GM19035 (cell line): ENCODE results near the gene MOB3B.

Experiments
- ATAC-seq: cut with Tn5 transposase; IDR thresholded peaks from one replicate; pipeline ENCODE4 v1.9.1; 2021; ENCODE audit not compliant: unreplicated experiment

Gene MOB3B

DNA sequence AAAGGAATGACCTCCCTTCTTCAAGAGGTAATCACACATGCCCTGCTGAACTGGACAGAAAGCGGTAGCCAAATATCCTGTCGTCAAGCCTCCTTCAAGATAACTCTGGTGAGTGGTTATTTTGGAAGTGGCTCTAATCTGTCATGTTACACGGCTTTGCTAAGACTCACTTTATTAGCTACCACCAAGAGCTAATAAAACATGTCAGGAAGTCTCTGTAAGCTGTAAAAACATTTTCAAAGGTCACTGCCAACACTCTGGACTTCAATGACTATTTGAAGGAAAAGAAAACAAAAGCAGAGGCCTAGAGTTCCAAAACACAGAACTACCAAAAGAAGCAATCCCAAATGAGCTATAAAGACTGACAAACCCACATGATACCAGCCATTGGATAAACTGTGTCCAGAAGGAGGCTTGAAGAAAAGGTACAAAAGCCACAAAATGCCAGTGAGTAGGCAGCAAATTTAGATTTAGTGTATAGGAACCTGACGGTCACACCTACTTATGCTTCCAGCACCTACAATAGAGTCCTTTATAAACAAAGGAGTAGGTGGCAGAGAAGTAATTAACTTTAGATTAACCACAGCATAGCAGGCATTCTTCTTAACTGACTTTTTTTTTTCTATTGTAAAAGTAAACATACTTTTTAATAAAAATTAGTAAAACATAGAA lies 135.3 kb downstream of the MOB3B start:
- no peak for ATAC-seq

DNA sequence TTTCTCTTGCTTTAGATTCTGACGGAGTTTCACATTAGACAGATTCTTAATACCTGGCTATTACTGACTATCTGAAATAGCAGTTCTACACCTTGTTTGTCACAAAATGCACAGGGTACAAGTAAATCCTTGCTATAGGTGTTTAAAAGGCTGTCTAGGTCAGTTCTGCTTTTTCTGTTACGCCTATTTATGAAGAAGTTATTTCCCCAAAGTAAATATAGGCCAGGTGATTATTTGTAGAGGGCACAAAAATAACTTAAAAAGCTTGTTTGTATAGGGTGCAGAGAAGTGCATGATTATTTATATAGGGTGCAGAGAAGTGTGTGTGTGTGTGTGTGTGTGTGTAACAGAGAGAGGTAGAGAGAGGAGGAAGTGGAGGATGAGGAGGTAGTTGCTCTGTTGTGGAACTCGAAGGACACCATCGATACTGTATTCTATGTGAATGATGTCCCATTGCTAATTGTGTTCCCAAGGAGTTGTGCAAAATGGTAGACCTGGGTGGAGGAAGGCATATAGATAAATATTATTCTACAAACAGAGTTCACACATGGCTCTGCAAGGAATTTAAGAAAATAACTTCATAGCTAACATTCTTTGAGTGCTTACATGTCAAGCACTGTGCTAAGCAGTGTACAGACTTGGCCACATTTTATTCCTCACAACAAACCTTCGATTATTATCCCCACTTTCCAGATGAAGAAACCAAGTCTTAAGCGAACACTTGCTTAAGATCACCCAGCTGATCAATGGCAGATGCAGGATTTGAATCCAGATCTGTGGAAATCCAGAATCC lies 136.4 kb downstream of the MOB3B start:
- ATAC-seq = no peak

DNA sequence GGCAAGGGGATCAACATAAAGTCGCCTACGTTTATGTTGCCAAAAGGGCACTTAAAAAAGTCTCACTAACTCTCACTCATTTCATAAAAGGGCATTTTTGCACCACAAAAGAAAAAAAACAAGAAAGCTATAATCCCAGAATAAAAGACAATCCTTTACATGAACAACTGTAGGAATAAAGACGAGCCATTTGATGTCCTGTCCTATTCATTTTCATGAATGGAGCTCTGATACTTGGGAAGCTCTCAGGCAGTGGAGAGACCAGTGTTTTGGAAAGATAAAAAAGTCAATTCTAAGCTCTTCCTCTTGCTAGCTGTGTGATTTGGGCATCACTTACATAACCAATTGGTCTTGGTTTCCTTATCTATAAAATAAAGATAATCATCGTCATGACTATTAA lies 137.2 kb downstream of the MOB3B start:
- ATAC-seq = no peak

DNA sequence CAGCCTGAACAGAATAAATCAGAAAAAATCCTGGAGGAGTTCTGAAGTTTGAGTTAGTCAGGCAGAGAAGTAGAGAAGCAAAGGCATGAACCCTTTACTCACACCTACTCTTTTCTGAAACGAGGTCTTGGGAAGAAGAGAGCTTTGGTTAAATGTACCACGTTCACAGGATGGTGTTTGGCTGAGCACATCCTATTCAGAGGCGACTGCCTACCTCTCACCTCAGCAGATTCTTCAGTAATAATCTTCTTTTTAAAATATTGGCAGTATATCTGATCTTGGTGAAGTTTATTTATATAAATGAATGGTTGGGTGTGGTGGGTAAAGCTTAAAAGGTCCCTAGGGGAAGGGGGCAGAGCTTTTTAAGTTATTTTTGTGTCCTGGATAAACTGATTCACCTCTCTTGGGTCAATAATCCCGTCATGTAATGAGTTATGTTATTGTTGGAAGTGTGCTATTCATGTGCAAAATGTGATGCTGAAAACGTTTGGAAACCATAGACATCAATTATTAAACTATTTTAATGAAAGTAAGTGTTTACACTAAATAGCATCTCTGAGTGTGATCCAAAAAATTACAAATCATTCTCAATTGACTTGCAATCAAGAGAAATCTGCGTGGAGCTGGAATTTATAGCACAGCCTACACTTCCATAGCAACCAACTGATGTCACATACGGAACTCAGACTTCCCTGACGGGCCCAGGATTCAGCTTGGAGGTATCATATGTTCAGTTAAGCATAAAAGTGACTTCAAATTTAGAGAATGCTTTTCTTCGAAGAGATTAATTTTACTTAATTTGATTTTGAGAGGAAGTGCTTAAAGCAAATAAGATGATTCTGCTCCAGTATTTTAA lies 138.3 kb downstream of the MOB3B start:
- ATAC-seq = no peak

DNA sequence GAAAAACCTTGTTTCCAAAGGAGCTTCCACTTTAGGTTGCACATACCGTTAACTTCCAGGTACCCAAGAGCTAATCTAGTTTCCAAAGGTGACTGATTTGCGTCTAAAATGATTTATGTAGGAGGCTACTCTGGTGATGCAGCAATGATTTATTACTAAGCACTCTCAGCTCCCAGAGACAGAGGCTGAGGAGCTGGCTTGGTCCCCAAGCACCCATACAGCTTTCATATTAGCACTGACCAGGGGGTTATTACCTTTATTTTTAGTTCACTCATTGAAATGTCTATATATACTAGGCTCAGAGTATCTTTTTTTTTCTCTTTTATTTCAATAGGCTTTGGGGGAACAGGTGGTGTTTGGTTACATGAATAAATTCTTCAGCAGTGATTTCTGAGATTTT lies 141.5 kb downstream of the MOB3B start:
- ATAC-seq = no peak

DNA sequence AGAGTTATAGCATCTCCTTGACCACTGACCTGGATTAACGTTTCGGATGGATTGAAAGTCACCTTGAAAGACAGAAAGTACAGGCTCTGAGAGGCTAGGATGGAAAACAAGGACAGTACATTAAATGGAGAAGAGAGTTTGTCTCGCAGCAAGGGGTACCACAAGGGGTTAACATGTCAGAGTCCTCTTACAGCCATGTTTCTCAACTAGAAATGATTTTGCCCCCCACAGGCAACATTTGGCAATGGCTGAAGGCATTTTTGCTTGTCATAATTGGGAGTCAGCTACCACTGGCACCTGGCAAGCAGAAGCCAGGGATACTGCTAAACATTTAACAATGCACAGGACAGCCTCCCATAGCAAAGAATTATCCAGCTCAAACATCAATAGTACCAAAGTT lies 141.9 kb downstream of the MOB3B start:
- ATAC-seq = no peak

DNA sequence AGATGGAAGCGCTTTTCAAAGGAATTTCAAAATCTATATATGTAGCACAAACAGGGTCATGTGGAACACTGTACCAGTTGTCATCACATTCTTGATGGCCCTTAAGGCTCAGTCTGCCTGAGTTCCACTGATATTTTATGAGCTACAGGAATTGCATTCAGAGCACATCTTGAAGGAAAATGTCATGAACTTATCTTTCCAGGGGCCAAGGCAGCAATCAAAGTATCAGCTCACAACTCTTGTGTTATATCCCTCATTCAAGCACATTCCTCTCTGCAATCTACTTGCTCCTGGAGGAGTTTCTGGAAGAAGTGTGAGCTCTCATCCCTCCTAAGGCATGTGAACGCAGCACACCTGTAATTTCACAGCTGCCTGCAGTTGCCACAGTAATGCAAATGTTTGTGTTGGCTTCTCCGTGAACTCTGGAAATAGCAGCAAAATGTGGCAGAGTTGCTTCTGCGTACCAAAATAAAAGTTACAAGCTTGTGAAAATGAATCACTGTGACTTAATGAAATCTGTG lies 143.0 kb downstream of the MOB3B start:
- ATAC-seq = no peak

DNA sequence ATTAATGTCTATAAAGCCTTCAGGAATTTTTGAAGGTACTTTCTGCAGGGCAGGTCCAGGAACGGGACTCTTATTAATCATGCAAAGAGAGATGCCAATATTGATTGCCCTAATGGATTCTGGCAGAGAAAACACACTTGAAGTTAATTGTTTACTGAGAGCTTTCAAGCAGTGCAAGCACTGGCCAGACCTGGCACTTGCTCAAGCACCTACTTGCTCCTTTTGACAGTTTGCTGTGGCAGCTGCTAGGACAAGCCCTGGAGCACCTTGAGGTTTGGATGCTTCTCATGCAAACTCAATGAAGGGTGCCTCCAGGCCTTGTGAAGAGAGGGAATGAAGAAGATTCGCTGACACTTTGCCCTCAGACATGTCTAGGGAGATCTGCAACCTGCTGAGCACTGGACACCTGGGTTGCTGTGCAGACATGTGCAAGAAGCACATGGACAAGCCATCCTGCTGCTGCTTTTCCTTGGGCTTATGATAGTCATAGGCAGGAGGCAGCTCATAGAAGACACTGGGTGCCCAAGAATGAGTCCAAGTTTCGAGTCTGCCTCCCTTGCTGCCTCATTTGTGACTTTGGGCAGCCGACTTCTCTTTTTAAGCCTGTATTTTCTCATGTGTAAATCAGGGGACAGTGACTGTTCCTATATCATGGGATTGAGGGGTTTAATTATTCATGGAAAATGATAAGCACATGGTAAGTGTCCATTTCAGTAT lies 143.8 kb downstream of the MOB3B start:
- ATAC-seq = no peak

DNA sequence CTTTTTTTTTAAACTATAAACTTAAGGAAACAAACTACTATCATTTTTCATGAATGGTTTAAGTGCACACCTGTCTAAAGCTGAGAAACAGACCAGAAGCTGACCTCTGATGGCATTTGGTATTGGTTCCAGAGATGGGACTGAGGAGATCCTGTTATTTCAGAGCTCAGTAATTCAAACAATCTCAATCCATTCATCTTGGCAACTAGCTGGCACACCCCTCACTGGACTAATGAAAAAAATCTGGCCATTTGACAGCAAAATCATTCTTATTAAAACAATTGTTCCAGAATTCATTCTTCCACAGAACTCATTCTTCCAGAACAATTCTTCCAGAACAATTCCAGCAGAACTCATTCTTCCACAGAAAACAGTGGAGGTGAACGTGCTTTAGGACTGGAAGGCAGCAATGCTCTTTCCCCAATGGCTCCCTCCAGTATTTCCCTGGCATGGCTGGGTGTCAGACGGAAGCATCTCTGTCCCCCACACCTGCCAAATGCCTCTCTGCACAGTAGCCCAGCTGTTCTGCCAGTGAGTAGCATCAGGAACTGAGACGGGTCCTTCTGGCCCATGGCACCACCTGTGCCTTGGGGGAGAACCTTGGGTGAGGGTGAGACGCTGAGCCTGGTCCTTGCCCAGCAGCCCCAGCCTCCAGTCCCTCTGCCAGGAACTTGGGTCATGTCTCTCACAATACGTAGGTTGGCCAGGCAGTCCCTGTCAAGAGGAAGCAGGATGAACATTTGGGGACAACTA lies 145.2 kb downstream of the MOB3B start:
- ATAC-seq = no peak

DNA sequence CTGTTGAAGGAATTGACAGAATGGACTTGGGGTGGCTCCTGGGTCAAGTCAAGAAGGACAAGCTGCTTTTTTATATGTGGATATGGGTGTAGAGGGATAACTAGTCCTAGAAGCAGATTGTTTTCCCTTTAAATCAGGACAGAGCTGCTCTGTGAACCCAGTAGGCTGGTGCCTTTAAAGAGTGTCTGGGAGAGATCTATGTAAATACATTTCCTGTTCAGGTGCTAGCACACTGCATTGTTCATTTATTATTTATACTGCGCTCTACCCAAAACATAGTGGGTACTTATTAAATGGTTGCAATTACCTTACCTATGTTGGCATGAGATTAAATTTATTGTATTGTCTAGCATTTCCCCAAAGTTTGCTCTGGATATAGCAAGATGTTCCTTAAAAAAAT lies 146.1 kb downstream of the MOB3B start:
- ATAC-seq = no peak

DNA sequence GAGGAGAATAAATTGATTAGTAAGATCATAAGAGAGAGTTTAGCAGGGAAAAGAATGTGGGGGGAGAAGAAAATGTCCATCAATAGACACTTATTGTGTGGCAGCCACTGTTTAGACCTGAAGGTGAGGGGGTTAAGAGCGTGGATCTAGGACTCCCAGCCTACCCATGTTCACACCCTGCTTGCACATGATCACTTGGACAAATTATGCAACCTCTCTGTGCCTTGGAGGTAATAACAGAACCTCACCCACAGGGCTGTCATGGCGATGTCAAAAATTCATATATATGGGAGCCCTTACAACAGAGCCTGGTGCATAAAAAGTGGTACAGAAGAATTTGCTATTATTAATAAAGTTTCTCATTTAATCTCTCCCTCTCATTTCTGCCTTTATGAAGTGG lies 146.6 kb downstream of the MOB3B start:
- ATAC-seq = no peak

DNA sequence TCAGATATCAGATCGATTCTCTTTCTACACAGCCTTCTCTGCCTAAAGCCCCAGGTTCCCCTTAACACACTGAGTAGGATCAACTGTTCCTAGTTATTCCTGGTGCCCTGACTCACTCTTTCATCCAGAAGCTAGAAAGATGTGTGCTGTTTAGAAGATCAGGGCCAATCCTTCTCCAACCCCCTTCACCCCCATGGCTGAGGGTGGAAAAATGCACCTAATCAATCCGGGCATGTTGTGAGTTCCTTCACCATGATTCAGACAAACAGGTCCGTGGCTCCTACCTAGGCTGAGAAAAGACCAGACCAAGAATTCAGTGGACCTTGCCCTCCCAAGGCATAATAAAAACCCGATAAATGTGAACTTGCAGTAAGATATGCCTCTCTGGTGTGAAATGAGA lies 147.3 kb downstream of the MOB3B start:
- ATAC-seq = no peak

DNA sequence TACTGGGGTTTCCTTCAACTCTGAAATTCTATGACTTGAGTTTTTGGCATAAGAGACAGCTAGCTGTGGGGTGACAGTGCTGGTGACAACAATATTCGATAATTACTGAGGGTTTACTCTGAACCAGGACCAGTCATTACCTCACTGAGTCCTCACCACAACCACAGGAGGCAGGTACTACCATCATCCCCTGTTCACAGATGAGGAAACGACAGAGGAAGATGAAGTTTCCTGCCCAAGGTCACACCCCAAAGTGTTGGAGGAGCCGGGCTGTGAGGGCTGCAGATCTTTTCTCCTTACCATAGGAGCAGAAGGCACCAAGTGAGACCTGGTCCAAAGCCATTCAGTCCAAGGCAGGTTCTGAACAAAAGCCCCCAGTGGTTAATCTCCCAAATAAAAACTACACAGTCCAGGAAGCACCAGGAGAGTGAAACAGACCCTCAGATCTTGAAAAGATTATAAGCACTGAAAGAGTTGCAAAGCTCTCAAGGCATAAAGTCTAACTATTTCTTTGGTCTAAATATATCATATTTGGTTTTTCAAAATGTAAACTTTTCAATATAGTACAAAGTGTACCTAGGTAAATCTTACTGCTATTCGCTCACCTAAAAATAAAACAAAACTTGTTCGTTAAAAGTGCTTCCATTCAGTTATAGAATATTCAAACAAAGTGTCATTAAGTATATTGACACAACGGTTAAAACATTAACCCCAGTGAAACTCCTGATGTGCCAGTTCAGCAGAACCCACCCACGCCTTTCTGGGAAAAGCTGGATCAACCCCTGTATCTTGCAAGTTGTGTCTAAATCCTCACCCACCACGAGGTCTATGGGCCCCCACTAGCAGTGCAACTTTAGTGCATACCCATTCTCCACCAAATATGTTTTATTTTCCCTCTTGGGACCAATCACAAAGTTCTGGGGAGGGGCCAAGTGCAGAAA lies 150.0 kb downstream of the MOB3B start:
- ATAC-seq = no peak

DNA sequence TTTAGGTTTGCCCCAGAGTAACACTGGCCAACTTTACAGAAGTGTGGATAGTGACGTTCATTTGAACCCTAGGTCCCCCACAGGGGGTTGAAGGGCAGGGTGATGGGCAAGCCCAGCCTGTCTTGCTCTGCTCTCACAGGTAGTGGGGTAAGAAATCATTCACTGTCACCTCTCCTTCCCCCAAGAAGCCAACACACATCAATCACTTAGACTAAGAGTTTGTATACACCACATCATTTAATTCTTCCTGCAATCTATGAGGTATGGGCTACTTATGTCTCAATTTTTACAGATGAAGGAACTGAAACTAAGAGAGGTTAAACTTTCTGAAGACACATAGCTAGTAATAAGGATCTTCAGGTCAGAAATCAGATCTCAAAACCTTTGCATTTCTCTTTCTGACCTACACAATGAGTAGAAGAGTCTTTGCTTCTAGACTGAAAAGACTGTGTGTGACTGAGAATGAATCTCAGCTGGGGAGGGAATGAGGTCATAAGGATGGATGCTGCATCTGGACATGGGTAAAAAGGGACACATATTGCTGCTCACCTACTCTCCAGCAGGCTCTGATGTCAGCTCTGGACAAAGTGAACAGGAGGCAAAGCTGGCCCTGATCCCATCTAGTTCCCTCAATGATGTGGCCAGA lies 151.7 kb downstream of the MOB3B start:
- peak; percentile 87 for ATAC-seq

DNA sequence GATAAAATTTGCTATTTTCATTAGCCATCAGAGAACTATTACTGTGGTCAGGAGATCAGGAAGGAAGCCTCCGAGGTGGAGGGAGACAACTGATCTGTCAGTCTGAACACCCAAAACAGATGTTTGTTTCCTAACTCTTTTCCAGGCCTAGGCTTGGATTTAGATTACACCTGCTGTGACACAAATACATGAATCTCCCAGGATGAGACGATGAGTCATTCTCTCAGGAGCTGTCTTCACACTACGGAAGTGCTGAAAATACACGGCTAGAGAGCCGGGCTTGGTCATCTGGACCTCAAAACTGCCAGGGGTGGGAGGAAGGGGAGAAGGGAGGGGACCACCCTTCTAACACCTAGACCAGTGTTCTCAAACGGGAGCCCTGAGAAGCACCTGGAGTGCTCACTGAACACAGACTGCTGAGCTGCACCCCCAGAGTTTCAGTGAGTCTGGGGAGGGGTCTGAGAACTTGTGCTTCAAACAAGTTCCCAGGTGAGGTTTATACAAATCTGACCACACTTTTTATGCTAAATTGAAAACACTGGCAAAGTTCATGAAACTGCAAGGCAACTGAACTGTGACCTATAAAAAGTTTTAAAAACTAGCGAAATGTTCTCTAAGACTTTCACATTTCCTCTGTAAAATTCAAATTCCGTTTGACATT lies 152.3 kb downstream of the MOB3B start:
- peak; percentile 28 for ATAC-seq

DNA sequence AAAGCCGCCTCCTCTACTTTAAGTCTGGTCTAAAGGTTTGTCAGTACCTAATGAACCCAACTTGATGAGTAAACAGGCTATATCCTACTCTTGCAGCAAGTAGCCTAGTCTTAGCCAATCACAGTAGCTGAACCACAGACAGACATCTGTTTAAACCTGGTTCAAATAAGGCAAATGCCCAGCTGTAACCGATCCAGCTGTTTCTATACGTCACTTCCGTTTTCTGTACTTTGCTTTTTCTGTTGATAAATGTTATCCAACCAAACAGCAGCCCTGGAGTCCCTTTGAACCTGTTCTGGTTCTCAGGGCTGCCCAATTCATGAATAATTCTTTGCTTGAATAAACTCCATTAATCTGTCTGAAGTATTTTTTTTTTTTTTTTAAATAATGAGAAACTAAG lies 155.8 kb downstream of the MOB3B start:
- no peak for ATAC-seq

DNA sequence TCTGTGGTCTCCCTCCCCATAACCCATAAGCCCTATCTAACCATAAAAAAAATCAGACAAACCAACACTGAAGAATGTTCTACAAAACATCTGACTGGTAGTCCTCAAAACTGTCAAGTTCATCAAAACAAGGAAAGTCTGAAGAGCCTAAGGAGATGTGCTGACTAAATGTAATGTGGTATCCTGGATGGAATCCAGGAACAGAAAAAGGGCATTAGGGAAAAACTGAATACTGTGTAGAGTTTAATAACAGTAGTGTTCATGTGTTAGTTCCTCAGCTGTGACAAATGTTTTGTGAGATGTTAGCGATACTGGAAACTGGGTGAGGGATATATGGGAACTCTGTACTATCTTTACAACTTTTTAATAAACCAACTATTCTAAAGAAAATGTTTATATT lies 157.0 kb downstream of the MOB3B start:
- no peak for ATAC-seq

DNA sequence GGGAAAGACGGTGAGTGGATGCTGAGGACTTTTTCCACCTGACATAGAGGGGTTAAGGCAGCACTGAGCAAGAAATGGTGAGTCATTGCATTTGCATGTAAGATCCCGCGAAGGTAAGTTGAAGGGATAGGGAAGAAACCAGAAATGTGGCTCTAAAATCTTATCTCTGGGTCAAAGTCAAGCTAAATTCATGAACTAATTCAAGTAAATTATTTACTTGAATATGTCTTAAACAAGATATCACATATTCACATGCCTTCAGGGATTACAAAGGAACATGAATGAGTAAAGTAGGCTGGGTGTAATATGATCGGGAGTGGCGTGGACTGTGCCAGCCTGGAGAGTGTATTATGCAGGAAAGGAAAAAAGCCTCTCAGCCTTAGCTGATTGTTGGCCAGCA lies 158.2 kb downstream of the MOB3B start:
- no peak for ATAC-seq
